Colon (tissue), 2 donors: ENCODE results near the gene PTAFR.

Source experiments
- FAIRE-seq: peaks from 2 replicates; lab custom pipeline; 2012; peaks lifted over from hg19 to GRCh38; lab: Jason Lieb, UNC
- donor health status: control.
- donor health status: control.

PTAFR gene

GRCh38 chr1:28118640-28119307 lies 57.7 kb downstream of the PTAFR start:
- FAIRE-seq = no peak

GRCh38 chr1:28115267-28115666 lies 61.2 kb downstream of the PTAFR start:
- no peak for FAIRE-seq

GRCh38 chr1:28114844-28115243 lies 61.6 kb downstream of the PTAFR start:
- no peak for FAIRE-seq

- FAIRE-seq = no peak
These were observed 63.3 kb downstream of the PTAFR start for GRCh38 chr1:28113242-28113572.

GRCh38 chr1:28112388-28113241 lies 63.9 kb downstream of the PTAFR start:
- FAIRE-seq = no peak

GRCh38 chr1:28111157-28111556 lies 65.3 kb downstream of the PTAFR start:
- FAIRE-seq = no peak

- no peak for FAIRE-seq
These were observed 65.9 kb downstream of the PTAFR start for GRCh38 chr1:28110555-28110954.

GRCh38 chr1:28109639-28110038 lies 66.9 kb downstream of the PTAFR start:
- no peak for FAIRE-seq

GRCh38 chr1:28108001-28108400 lies 68.5 kb downstream of the PTAFR start:
- no peak for FAIRE-seq

- FAIRE-seq = no peak
These were observed 71.5 kb downstream of the PTAFR start for GRCh38 chr1:28104866-28105467.

GRCh38 chr1:28102189-28102588 lies 74.3 kb downstream of the PTAFR start:
- no peak for FAIRE-seq

- no peak for FAIRE-seq
These were observed 77.3 kb downstream of the PTAFR start for GRCh38 chr1:28099050-28099769.
